Lower leg skin (tissue), 4 donors: ENCODE measurements around the gene UBE2J2. TPM values are rescaled to one million over a fixed set of nuclear protein-coding genes. Genes with fewer than 3 reads are reported as not detected.

Experiments
- DNase-seq, 2 donors: peaks; one replicate each; pipeline ENCODE4 v3.0.0-alpha.2; 2019; ENCODE audit warnings: low spot score in 2 of 2
- H3K4me3 ChIP-seq: fragments of 200-600 bp; sonication (generic); 2 replicates; pipeline ENCODE4 v1.5.1; 2017; ENCODE audit warnings: mild to moderate bottlenecking, low read depth; ENCODE audit not compliant: poor library complexity, severe bottlenecking
- POLR2A ChIP-seq, 2 donors: fragments of 450-650 bp; IDR thresholded peaks; one replicate each; pipeline ENCODE4 v1.6.1; 2016 to 2017; ENCODE audit warnings: antibody characterized with exemption in 2 of 2, mild to moderate bottlenecking in 1 of 2, moderate library complexity in 1 of 2
- WGBS, 2 donors: methylation state at CpG; one replicate each; pipeline ENCODE4 v1.1.5; 2018; 5-methylcytosine and 5-hydroxymethylcytosine counted together
- intact Hi-C: fragments of 100-400 bp; cut with DNase I; formaldehyde crosslinking; loops from one replicate; pipeline ENCODE4 v1.15.0; 2023; ENCODE audit warnings: low total_unique reads
- total RNA-seq, 4 donors: library from RNA; depleted of rRNA; stranded (reverse); fragments of >200 nt; gene quantifications; one replicate each; pipeline ENCODE4 v1.1.0, GENCODE V29; 2016
- TF ChIP-seq, protein P1 (sequence below), 3 donors: fragments of 450-650 bp; IDR thresholded peaks; one replicate each; pipeline ENCODE4 v1.5.1; 2016; ENCODE audit warnings: antibody characterized with exemption in 3 of 3, mild to moderate bottlenecking in 3 of 3, moderate library complexity in 2 of 3

The UBE2J2 gene
- total RNA-seq, 4 donors from 2014 or later: 49.0 to 72.8 (median 54.0) TPM

DNA sequence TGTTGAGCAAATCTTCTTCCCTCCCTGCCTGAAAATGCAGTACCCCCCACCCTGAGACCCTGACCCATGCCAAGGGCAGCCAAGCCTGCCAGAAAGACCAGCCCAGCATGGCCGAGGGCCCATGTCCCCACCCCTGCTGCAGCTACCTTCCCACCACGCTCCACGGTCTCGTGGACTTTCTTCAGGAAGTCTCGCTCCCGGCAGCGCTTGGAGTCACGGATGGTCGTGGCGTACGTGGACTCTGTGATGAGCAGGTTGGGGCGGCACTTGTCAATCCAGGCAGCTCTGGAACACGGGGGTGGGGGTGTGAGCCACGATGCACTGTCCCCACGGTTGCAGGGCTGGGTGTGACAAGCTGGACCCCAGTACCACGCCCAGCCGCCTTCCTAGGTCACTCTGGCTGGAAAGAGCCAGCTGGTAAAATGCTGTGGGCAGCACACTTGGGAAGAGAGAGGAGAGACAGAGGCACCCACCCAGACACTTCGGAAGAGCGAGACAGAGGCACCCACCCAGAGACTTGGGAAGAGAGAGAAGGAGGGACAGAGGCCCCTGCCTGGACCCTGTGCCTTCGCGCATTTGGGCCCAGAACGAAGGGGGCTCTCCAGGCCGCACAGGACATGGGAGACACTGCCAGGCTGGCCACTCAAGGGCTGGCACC is 41.2 kb upstream of the UBE2J2 start:
- intact Hi-C loops: no loop called here
- no peak for TF ChIP-seq POLR2A (IDR thresholded peaks at IDR 0.05)
- TF ChIP-seq, protein P1, sequence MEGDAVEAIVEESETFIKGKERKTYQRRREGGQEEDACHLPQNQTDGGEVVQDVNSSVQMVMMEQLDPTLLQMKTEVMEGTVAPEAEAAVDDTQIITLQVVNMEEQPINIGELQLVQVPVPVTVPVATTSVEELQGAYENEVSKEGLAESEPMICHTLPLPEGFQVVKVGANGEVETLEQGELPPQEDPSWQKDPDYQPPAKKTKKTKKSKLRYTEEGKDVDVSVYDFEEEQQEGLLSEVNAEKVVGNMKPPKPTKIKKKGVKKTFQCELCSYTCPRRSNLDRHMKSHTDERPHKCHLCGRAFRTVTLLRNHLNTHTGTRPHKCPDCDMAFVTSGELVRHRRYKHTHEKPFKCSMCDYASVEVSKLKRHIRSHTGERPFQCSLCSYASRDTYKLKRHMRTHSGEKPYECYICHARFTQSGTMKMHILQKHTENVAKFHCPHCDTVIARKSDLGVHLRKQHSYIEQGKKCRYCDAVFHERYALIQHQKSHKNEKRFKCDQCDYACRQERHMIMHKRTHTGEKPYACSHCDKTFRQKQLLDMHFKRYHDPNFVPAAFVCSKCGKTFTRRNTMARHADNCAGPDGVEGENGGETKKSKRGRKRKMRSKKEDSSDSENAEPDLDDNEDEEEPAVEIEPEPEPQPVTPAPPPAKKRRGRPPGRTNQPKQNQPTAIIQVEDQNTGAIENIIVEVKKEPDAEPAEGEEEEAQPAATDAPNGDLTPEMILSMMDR (IDR thresholded peaks at IDR 0.05): no peak
- DNase-seq: no peak
- 86 to 88% methylated on average over 19 to 23 of the region's 23 CpGs for WGBS, 2 donors
- no peak overlapping the region for H3K4me3 ChIP-seq

DNA sequence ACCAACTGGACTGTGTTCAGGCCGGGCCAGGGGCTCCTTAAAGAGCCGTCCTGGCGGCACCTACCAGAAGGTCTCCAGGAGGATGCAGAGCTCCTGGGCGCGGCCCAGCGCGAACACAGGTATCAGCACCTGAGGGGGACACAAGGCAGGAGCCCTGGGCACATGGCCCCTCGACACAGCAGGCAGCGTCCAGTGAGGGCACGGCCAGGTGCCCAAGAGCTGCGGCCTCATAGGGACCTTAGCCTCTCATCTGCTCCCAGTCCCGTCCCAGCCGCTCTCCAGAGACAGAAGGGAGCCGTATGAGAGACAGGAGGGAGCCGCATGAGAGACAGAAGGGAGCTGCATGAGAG is 40.6 kb upstream of the UBE2J2 start:
- WGBS, 2 donors: 88 to 95% methylated on average over 6 to 8 of the region's 15 CpGs
- H3K4me3 ChIP-seq: no peak overlapping the region
- intact Hi-C loops: no loop called here

DNA sequence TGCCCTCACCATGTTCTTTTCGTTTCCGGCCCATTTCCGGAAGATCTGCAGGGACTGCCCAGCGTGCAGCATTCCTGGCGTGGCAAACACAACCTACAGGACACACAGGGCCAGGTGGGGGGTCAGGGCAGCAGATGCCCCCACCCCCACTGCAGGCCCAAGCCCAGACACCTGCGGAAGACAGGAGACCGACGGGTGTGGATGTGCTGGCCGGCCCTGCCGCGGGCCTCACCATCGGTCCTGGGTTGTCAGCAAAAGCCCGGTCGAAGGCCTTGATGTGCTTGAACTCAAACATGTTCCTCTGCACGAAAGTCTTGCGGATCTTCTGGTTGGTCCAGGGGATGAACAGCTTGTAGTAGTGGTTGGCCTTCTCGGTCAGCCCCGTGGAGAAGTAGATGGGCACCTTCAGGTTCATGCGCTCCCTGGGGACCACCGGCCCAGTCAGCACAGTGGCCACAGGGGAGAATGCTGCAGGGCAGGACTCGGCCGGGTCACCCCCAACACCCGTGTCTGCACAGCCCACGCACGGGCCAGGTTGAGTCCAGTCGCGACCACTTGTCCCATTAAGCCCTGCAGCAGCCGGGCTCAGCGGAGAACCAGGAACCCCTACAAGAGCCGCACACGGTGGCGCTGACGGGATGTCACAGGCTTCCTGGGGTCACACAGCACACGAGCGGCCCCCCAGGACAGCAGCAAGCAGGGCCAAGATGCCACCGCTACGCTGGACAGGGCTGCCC is 40.0 kb upstream of the UBE2J2 start:
- TF ChIP-seq, protein P1 (IDR thresholded peaks at IDR 0.05): no peak
- no peak for DNase-seq
- intact Hi-C loops: no loop called here
- no peak overlapping the region for H3K4me3 ChIP-seq
- WGBS, 2 donors: 90 to 91% methylated on average over 27 to 32 of the region's 37 CpGs

More for the DNA sequence above, 40.6 kb upstream of the UBE2J2 start:
- no peak for DNase-seq
- no peak for TF ChIP-seq POLR2A (IDR thresholded peaks at IDR 0.05)
- TF ChIP-seq, protein P1 (IDR thresholded peaks at IDR 0.05): no peak

DNA sequence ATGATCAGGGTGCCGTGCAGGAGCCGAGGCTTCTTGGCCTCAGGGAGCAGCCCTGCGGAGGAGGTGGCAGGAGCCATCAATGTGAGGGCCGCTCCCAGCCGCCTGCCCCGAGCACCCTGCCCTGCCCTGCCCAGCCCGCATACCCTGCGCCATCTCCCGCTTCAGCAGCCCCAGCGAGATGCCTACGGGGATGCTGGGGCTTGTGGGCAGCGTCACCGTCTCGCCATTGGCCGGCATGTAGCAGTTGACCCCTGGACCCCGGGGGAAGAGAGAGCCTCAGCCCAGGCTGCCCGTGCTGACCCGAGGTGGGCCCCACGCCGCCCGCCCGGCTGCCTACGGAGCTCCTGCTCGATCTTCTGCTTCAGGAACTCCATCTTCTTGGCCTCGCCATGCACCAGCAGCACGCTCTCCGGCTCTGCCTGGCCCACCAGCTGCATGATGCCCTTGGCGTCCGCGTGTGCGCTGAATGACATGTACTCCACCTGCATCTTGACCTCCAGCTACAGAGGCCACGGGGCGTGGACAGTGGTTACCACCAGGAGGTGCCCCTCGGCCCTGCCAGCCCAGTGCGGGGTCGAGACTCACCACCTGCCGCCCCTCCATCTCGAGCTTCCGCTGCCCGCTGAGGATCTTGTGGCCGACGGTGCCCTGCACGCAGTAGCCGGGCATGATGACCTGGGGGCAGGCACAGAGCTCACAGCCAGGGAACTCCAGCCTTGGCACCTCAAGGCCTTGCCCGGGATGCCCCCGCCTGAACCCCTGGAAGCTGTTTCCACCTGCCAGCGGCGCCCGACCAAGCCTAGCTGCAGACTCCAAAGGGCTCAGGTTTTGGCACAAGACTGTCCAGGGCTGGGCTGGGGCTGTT is 39.0 kb upstream of the UBE2J2 start:
- DNase-seq: no peak
- intact Hi-C loops: no loop called here
- 90 to 91% methylated on average over 29 to 49 of the region's 49 CpGs for WGBS, 2 donors
- TF ChIP-seq, protein P1 (IDR thresholded peaks at IDR 0.05): no peak
- no peak for TF ChIP-seq POLR2A (IDR thresholded peaks at IDR 0.05)
- H3K4me3 ChIP-seq: no peak overlapping the region

DNA sequence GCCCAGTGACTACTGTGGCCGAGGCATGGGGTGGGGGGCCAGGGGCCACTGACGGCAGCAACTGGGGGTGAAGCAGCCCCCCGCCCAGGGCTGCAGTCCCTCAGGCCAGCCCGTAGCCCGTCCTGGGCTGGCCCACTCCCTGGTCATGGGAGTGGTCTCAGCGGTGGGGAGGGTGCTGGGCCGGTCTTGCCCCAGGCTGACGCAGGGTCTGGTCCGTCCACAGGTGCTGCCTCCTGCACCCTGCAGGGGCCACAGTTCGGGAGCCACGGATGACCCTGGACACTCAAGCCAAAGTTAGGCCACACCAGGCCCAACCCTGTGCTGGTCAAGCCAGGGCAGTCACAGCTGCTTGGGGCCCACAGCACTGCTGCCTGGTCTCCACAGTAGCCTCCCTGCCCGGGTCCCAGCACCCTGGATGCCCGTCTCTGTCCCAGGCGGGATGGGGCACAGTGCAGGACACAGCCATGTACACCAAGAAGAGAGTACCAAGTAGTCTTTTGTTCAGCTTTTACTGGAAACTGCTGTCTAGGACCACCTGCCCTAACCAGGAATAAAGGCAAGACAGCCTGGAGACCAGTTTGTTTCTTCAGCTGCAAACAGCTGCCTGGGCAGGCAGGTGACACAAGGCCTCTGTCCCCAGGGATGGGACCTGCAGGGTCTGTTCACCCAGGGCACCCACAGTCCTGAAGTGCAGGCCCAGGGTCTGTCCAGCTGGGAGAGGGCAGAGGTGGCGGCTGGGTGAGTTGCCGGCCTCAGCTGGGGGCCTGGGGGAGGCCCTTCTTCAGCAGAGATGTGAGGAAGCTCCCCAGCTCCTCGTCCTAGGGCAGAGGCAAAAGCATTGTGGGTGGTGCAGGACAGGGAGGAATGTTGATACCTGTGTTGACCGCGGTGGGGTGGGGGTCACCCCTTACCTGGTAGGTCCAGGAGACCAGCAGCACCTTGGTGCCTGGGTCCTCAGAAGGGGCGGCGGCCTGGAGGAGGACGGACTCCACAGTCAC is 37.8 kb upstream of the UBE2J2 start:
- TF ChIP-seq, protein P1 (IDR thresholded peaks at IDR 0.05): no peak
- TF ChIP-seq POLR2A (IDR thresholded peaks at IDR 0.05): no peak
- WGBS, 2 donors: 85 to 93% methylated on average over 11 to 19 of the region's 22 CpGs
- no peak overlapping the region for H3K4me3 ChIP-seq
- no peak for DNase-seq
- intact Hi-C loops: no loop called here
